Testis (tissue), 3 donors: ENCODE results near the gene SNAPC1. TPM values are rescaled to one million over a fixed set of nuclear protein-coding genes. Genes with fewer than 3 reads are reported as not detected.

Source experiments
- DNase-seq: peaks from one replicate; pipeline ENCODE4 v3.0.0-alpha.2; 2019
- H3K27ac ChIP-seq, 2 donors: fragments of 200-600 bp; sonication (generic); one replicate each; pipeline ENCODE4 v1.5.1; 2019
- H3K27me3 ChIP-seq: fragments of 200-600 bp; sonication (generic); one replicate; pipeline ENCODE4 v1.5.1; 2019
- H3K36me3 ChIP-seq: fragments of 200-600 bp; sonication (generic); one replicate; pipeline ENCODE4 v1.5.1; 2017; ENCODE audit warnings: low read depth; ENCODE audit errors: missing control alignments
- H3K4me1 ChIP-seq: fragments of 200-600 bp; sonication (generic); one replicate; pipeline ENCODE4 v1.5.1; 2019
- H3K4me3 ChIP-seq, 2 donors: fragments of 200-600 bp; sonication (generic); one replicate each; pipeline ENCODE4 v1.5.1; 2017 to 2019
- H3K9me3 ChIP-seq: fragments of 200-600 bp; sonication (generic); one replicate; pipeline ENCODE4 v1.5.1; 2017
- CTCF ChIP-seq, 3 experiments: fragments of 450-650 bp in 2 of 3; fragments of 200-600 bp in 1 of 3; sonication (generic) in 1 of 3; IDR thresholded peaks; one replicate each; pipeline ENCODE4 v1.5.1; 2016 to 2019; ENCODE audit warnings: antibody characterized with exemption in 3 of 3, mild to moderate bottlenecking in 2 of 3, moderate library complexity in 1 of 3
- POLR2A ChIP-seq: fragments of 450-650 bp; IDR thresholded peaks from one replicate; pipeline ENCODE4 v1.6.1; 2017; ENCODE audit warnings: antibody characterized with exemption, mild to moderate bottlenecking, moderate library complexity
- WGBS, 2 donors: methylation state at CpG; one replicate each; pipeline ENCODE4 v1.1.5; 2018; 5-methylcytosine and 5-hydroxymethylcytosine counted together
- intact Hi-C: fragments of 100-400 bp; cut with DNase I; formaldehyde crosslinking; loops from one replicate; pipeline ENCODE4 v1.15.1; 2023; ENCODE audit warnings: low total_unique reads
- polyA plus RNA-seq: library from polyadenylated mRNA; stranded (reverse); fragments of 350-450 nt; fragmentation: Illumina TruSeq; extraction: RNeasy Lipid Tissue Mini Kit (QIAGEN cat#74804); gene quantifications from one replicate; pipeline ENCODE4 v1.2.3, GENCODE V29; 2014; ENCODE audit warnings: low read depth, low replicate concordance; ENCODE audit not compliant: insufficient read depth
- total RNA-seq, 2 donors: library from RNA; depleted of rRNA; stranded (reverse); fragments of >200 nt; gene quantifications; one replicate each; pipeline ENCODE4 v1.2.3, GENCODE V29; 2016

The SNAPC1 gene
- total and polyA plus RNA-seq, 3 donors from 2014 or later = 16.2 to 27.9 (median 19.2) TPM

- no peaks in the 10 kb centered on the region for H3K9me3 ChIP-seq
- 76 to 81% methylated on average over 7 of the region's 7 CpGs for WGBS, 2 donors
- H3K4me3 ChIP-seq = no peak overlapping the region
- DNase-seq = no peak
- no peaks in the 10 kb centered on the region for H3K4me1 ChIP-seq
- no peaks in the 10 kb centered on the region for H3K36me3 ChIP-seq
- H3K27ac ChIP-seq = peak overlapping the region in 1 of 2 donors; percentile 21
- TF ChIP-seq CTCF (IDR thresholded peaks at IDR 0.05) (no peak), POLR2A (no peak)
- intact Hi-C loops = no loop called here
- no peaks in the 10 kb centered on the region for H3K27me3 ChIP-seq
Measured at GRCh38 chr14:61726778-61727658, 35.2 kb upstream of the SNAPC1 start.

GRCh38 chr14:61730756-61731373 is 31.4 kb upstream of the SNAPC1 start:
- intact Hi-C loops = loop anchor here (10.0 kb wide), 1 partner anchor 256 kb away; no protein-coding TSS in a partner anchor

GRCh38 chr14:61733972-61734371 is 28.2 kb upstream of the SNAPC1 start:
- no peak overlapping the region for H3K27ac ChIP-seq

More at GRCh38 chr14:61730756-61731373, 31.4 kb upstream of the SNAPC1 start:
- WGBS, 2 donors = 74 to 77% methylated on average over 2 of the region's 2 CpGs
- Histone ChIP-seq H3K36me3 (no peaks in the 10 kb centered on the region), H3K27ac (no peak overlapping the region), H3K4me3 (no peak overlapping the region), H3K9me3 (no peaks in the 10 kb centered on the region), H3K27me3 (no peaks in the 10 kb centered on the region), H3K4me1 (no peaks in the 10 kb centered on the region)
- DNase-seq = no peak
- TF ChIP-seq POLR2A (no peak), CTCF (IDR thresholded peaks at IDR 0.05) (peak in 2 of 3 experiments; percentile 25 to 43)

DNA sequence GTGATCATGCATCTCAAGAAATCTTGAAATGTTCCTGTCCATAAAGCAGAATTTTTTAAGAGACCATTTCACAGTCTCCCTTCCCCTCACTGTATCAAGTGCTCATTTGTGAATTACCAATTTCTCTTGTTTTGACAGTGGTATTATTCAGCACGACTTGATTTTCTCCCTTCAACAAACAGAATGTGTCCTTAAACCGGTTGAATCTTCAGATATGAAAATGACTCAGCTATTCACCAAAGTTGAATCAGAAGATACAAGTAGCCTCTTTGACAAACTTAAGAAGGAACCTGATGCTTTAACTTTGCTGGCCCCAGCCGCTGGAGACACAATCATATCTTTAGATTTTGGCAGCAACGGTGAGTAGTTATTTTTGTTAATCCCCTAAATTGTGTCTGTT is 25.5 kb upstream of the SNAPC1 start:
- H3K36me3 ChIP-seq = no peaks in the 10 kb centered on the region

More at GRCh38 chr14:61733972-61734371, 28.2 kb upstream of the SNAPC1 start:
- 79 to 91% methylated on average over 2 of the region's 2 CpGs for WGBS, 2 donors
- no peak for DNase-seq
- no peaks in the 10 kb centered on the region for H3K27me3 ChIP-seq
- peak in 1 of 3 experiments; percentile 17 for TF ChIP-seq CTCF (IDR thresholded peaks at IDR 0.05)
- no peak for TF ChIP-seq POLR2A
- H3K36me3 ChIP-seq = no peaks in the 10 kb centered on the region
- intact Hi-C loops = loop anchor here (10.0 kb wide), 1 partner anchor 259 kb away; no protein-coding TSS in a partner anchor
- no peaks in the 10 kb centered on the region for H3K4me1 ChIP-seq
- H3K9me3 ChIP-seq = no peaks in the 10 kb centered on the region
- H3K4me3 ChIP-seq = no peak overlapping the region

More for the DNA sequence above, 25.5 kb upstream of the SNAPC1 start:
- Histone ChIP-seq H3K4me3 (no peak overlapping the region), H3K27ac (no peak overlapping the region), H3K9me3 (no peaks in the 10 kb centered on the region), H3K4me1 (no peaks in the 10 kb centered on the region), H3K27me3 (no peaks in the 10 kb centered on the region)
- TF ChIP-seq CTCF (IDR thresholded peaks at IDR 0.05) (no peak), POLR2A (no peak)
- WGBS, 2 donors = 54 to 80% methylated on average over 4 of the region's 4 CpGs
- DNase-seq = no peak
- intact Hi-C loops = loop anchor here (10.0 kb wide), 1 partner anchor 262 kb away; no protein-coding TSS in a partner anchor
